Uterus (tissue), 4 donors: ENCODE data around the gene CD300LG. TPM values are rescaled to one million over a fixed set of nuclear protein-coding genes. Genes with fewer than 3 reads are reported as not detected.

Experiments used
- DNase-seq, 2 donors: peaks; one replicate each; pipeline ENCODE4 v3.0.0-alpha.2; 2019 to 2020
- H3K27ac ChIP-seq, 2 donors: fragments of 200-600 bp; sonication (generic); 1 replicate in 1 of 2; 2 replicates in 1 of 2; pipeline ENCODE4 v1.5.1; 2016 to 2018
- H3K27me3 ChIP-seq, 2 donors: fragments of 200-600 bp; sonication (generic); one replicate each; pipeline ENCODE4 v1.5.1; 2018 to 2019; ENCODE audit warnings: control low read depth in 1 of 2
- H3K36me3 ChIP-seq, 2 donors: fragments of 200-600 bp; sonication (generic); one replicate each; pipeline ENCODE4 v1.5.1; 2019; ENCODE audit warnings: control low read depth in 1 of 2
- H3K4me1 ChIP-seq, 2 donors: fragments of 200-600 bp; sonication (generic); one replicate each; pipeline ENCODE4 v1.5.1; 2018 to 2019; ENCODE audit warnings: control low read depth in 1 of 2
- H3K4me3 ChIP-seq, 2 donors: fragments of 200-600 bp; sonication (generic); 1 replicate in 1 of 2; 2 replicates in 1 of 2; pipeline ENCODE4 v1.5.1; 2018 to 2019; ENCODE audit warnings: mild to moderate bottlenecking in 1 of 2
- H3K9me3 ChIP-seq, 2 donors: fragments of 200-600 bp; sonication (generic); one replicate each; pipeline ENCODE4 v1.5.1; 2019; ENCODE audit warnings: control low read depth in 1 of 2
- POLR2A ChIP-seq, 2 donors: fragments of 450-650 bp; IDR thresholded peaks; one replicate each; pipeline ENCODE4 v1.6.1; 2016; ENCODE audit warnings: antibody characterized with exemption in 2 of 2, mild to moderate bottlenecking in 1 of 2, moderate library complexity in 1 of 2
- intact Hi-C: fragments of 100-400 bp; cut with DNase I; formaldehyde crosslinking; loops from one replicate; pipeline ENCODE4 v1.15.1; 2023; ENCODE audit warnings: low total_unique reads
- total RNA-seq, 4 donors: library from RNA; depleted of rRNA in 3 of 4; stranded (reverse); fragments of >200 nt in 3 of 4; gene quantifications; one replicate each; pipeline versions ENCODE4 v1.1.0 to v1.2.4, GENCODE V29; 2014 to 2023
- TF ChIP-seq, protein P1 (sequence below), 4 experiments: fragments of 200-600 bp in 2 of 4; fragments of 450-650 bp in 2 of 4; sonication (generic) in 2 of 4; IDR thresholded peaks; one replicate each; pipeline ENCODE4 v1.5.1; 2016 to 2019; ENCODE audit warnings: antibody characterized with exemption in 4 of 4, mild to moderate bottlenecking in 2 of 4, moderate library complexity in 1 of 4
- donor health status: DM: yes; HTN: yes; CAD: no.

Gene CD300LG
- total RNA-seq, 4 donors from 2014 or later = 2.1 to 6.5 (median 6.2) TPM; not detected in 1

DNA sequence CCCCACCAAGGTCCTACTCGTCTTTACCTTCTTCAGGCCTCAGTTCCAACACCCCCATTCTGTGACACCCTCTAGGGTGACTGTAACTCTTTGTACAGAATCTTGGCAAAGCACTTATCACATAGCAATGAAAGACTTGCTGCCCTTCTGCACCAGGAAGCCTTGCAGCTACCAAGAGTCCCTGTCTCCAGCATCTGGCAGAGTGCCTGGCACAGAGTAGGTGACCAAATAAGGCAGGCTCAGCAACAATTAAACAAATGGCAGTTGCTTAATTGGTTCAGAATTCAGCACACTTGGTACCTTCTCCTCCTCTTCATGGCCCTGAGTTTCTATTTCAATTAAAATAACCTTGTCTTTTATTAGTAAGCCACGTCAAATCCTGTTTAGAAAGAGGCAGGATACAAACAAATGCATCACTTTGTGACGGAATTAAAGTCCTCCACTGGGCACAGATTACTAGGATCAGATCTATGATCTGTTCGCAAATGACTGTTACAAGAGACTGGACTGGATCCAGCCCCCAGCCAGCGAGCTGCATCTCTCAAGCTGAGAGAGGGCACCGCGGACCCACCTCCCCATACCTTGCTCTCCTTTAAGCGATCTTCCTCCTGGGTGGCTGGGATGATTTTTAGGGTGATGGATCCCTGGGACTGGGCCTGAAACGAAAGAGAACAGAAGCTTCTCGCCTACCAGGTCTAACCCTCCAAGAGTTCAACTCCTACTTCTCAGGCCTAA is 23.5 kb upstream of the CD300LG start:
- TF ChIP-seq POLR2A (IDR thresholded peaks at IDR 0.05) = no peak
- TF ChIP-seq, protein P1, sequence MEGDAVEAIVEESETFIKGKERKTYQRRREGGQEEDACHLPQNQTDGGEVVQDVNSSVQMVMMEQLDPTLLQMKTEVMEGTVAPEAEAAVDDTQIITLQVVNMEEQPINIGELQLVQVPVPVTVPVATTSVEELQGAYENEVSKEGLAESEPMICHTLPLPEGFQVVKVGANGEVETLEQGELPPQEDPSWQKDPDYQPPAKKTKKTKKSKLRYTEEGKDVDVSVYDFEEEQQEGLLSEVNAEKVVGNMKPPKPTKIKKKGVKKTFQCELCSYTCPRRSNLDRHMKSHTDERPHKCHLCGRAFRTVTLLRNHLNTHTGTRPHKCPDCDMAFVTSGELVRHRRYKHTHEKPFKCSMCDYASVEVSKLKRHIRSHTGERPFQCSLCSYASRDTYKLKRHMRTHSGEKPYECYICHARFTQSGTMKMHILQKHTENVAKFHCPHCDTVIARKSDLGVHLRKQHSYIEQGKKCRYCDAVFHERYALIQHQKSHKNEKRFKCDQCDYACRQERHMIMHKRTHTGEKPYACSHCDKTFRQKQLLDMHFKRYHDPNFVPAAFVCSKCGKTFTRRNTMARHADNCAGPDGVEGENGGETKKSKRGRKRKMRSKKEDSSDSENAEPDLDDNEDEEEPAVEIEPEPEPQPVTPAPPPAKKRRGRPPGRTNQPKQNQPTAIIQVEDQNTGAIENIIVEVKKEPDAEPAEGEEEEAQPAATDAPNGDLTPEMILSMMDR (IDR thresholded peaks at IDR 0.05) = no peak
- no peaks in the 10 kb centered on the region for H3K9me3 ChIP-seq
- no peaks in the 10 kb centered on the region for H3K4me1 ChIP-seq
- intact Hi-C loops = no loop called here
- no peak overlapping the region for H3K4me3 ChIP-seq
- no peaks in the 10 kb centered on the region for H3K27me3 ChIP-seq
- DNase-seq = peak in 1 of 2 donors; percentile 34
- H3K36me3 ChIP-seq = no peaks in the 10 kb centered on the region
- H3K27ac ChIP-seq = peak overlapping the region; percentile 20 to 37

DNA sequence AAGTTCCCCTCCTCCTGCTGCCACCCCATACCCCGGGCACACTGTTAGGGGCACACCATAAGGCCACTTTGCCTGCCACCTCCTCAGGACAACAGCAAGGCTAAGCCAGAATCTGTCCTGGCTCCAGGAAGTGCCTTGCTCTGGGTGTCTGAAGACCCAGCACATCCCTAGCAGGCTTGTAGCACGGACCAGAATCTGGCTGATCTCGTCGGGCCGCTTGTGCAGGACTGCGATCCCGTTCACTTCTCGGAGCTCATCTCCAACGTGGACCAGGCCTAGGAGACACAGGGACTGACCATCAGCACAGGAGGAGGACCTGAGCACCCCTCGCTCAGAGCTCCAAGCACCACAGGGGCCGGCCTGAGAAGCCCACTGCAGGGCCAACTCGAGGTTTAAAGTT is 21.4 kb upstream of the CD300LG start:
- intact Hi-C loops = no loop called here
- DNase-seq = no peak

DNA sequence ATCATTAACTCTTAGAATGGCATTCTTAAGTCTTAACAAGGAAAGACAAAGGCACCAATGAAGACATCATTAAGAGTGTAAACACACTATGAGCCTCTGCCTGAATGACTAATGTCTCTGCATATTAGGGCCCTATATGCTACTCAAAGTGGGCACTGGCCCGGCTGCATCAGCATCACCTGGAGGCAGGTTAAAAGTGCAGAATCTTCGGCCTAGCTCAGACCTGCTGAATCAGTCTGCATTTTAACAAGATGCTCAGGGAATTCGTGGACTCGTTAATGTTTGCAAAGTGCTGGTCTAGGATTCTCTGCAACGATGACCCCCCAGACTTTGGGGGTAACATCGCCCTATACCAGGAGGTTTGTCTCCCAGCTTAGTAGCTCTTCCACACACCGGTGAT is 20.8 kb upstream of the CD300LG start:
- TF ChIP-seq POLR2A (IDR thresholded peaks at IDR 0.05) = no peak
- TF ChIP-seq, protein P1 (IDR thresholded peaks at IDR 0.05) = no peak
- no peaks in the 10 kb centered on the region for H3K4me1 ChIP-seq
- intact Hi-C loops = no loop called here
- H3K9me3 ChIP-seq = no peaks in the 10 kb centered on the region
- H3K27me3 ChIP-seq = no peaks in the 10 kb centered on the region
- H3K27ac ChIP-seq = no peak overlapping the region
- DNase-seq = no peak
- no peaks in the 10 kb centered on the region for H3K36me3 ChIP-seq
- H3K4me3 ChIP-seq = no peak overlapping the region

More for the DNA sequence above, 21.4 kb upstream of the CD300LG start:
- H3K27ac ChIP-seq = no peak overlapping the region
- no peak overlapping the region for H3K4me3 ChIP-seq
- no peaks in the 10 kb centered on the region for H3K4me1 ChIP-seq
- H3K36me3 ChIP-seq = no peaks in the 10 kb centered on the region
- no peaks in the 10 kb centered on the region for H3K9me3 ChIP-seq
- no peaks in the 10 kb centered on the region for H3K27me3 ChIP-seq
- TF ChIP-seq, protein P1 (IDR thresholded peaks at IDR 0.05) = no peak
- TF ChIP-seq POLR2A (IDR thresholded peaks at IDR 0.05) = no peak

DNA sequence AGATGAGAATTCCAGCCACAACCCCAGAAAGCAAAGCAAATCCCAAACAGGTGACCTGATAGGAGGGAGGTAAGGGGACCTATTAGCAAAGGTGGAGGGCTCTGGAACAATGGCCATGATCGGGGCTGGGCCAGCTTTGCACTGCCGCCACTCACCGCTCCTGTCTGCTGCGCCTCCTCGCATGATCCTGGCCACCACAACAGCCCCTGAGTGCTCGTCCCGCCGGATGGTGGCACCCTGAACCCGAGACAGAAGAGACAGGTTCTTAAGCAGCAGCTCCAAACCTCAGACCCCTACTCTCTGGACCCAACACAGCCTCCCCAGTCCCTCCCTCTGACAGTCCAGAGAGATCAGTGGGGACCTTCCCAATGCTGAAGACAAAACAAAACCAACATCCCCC is 19.4 kb upstream of the CD300LG start:
- Histone ChIP-seq H3K27ac (no peak overlapping the region), H3K4me1 (peaks cover 0 to 3% of the 10 kb centered on the region in 2 donors), H3K4me3 (no peak overlapping the region), H3K36me3 (no peaks in the 10 kb centered on the region), H3K27me3 (no peaks in the 10 kb centered on the region), H3K9me3 (no peaks in the 10 kb centered on the region)
- TF ChIP-seq, protein P1 (IDR thresholded peaks at IDR 0.05) = no peak
- no peak for TF ChIP-seq POLR2A (IDR thresholded peaks at IDR 0.05)
- intact Hi-C loops = no loop called here
- no peak for DNase-seq

DNA sequence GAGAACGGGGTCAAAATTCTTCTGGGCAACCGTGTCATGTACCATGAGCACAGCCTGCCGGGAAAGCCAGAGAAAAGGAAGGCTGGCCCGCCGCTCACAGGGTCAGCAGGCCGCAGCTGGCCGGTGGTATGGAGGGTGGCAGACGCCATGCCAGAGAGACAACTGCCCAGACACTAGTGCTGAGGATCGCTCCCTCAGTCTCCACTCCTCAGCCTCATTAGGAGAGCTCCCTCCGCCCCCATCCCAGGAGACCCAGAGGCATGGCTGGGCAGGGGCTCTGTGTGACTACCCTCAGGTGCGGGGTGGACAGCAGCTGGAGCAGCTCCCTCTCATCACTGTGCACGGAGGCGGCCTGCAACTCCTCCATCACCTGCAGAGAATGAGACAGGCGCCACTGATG is 17.2 kb upstream of the CD300LG start:
- no peak overlapping the region for H3K4me3 ChIP-seq
- H3K9me3 ChIP-seq = no peaks in the 10 kb centered on the region
- no peaks in the 10 kb centered on the region for H3K27me3 ChIP-seq
- H3K27ac ChIP-seq = no peak overlapping the region
- peaks cover 0 to 3% of the 10 kb centered on the region in 2 donors for H3K4me1 ChIP-seq
- no peak for TF ChIP-seq POLR2A (IDR thresholded peaks at IDR 0.05)
- TF ChIP-seq, protein P1 (IDR thresholded peaks at IDR 0.05) = no peak
- H3K36me3 ChIP-seq = no peaks in the 10 kb centered on the region
- intact Hi-C loops = no loop called here
- DNase-seq = no peak
